Measurements from ENCODE around the gene MYL3. TPM values are rescaled to one million over a fixed set of nuclear protein-coding genes. Genes with fewer than 3 reads are reported as not detected.

Gene MYL3
- total RNA-seq, 5 donors from 2014 or later (not counting 1 experiment from before 2014, with no cell fraction given), result not detected

DNA sequence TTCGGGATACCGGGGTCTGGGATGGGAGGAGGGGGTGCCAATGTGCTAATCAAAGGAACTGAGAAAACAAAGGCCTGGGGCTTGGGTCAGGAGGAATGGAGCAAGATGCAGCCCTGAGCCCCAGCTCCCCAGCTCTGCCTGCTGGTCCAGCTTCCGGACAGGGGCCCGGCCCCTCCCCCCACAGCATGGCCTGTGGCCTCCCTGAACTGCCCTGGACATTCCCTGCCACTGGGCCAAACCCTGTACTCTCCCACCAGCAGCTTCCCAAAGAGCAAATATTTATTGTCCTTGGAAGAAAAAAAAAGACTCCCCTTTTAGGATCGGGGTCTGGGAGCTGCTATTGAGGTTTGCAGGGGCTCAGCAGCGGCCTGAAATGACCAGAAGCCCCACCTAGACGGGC is 5.7 kb upstream of the MYL3 start:
- Mint-ChIP-seq H3K9me3 (no peaks in the 10 kb centered on the region), H3K36me3 (no peaks in the 10 kb centered on the region), H3K27ac (no peak overlapping the region), H3K4me3 (no peak overlapping the region), H3K4me1 (peaks cover 2 to 11% (median 2%) of the 10 kb centered on the region in 3 donors), H3K27me3 (peaks cover 0 to 13% of the 10 kb centered on the region in 2 donors)
- Histone ChIP-seq H3K4me3 (ENCODE audit: control insufficient read depth in 1 of 2, extremely low read depth in 1 of 2, low read length in 1 of 2) (no peak overlapping the region), H3K4me1 (ENCODE audit: control insufficient read depth in 1 of 2, extremely low read depth in 1 of 2, insufficient read depth in 2 of 2, low read length in 2 of 2) (peaks cover 1 to 4% of the 10 kb centered on the region in 2 experiments), H3K9me3 (no peaks in the 10 kb centered on the region), H3K27me3 (replicated peaks in 1 of 2; ENCODE audit: control insufficient read depth in 2 of 2, extremely low read depth in 1 of 2, insufficient read depth in 2 of 2, low read length in 1 of 2) (peaks cover 0 to 51% of the 10 kb centered on the region in 2 experiments), H3K27ac (ENCODE audit: low read length) (no peak overlapping the region), H3K36me3 (ENCODE audit: control insufficient read depth in 2 of 2, extremely low read depth in 1 of 2, insufficient read depth in 1 of 2, low read length in 1 of 2) (no peaks in the 10 kb centered on the region)
- no peak for ATAC-seq (replicated peaks in 1 of 4)
- POLR2A ChIA-PET, result no interaction called here
- WGBS (ENCODE audit: insufficient coverage), result 30% methylated on average over 2 of the region's 7 CpGs
- no peak for DNase-seq
- CTCF ChIA-PET, result interaction anchor here in 1 of 2 donors (0.6 kb wide), 1 partner anchor 24 kb away, joined by 3 read pairs; no protein-coding TSS in a partner anchor

DNA sequence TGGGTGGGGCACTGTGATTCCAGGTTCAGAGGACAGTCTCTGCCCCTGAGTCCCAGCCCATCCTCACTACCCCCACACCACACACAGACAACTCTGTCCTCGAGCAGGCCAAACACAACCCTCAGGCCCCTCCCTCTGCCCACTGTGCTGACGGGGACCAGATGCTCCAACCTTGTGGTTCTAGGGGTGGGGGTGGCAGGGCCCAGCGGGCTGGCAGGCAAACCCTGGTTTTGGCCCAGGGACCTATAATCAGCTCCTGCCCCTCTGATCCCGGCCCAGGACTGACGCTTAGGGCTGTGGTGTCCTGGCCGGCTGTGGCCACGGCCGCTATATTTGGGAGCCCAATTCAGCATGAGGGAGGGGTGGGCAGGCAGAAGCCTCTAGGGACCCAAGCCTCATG is 5.0 kb upstream of the MYL3 start:
- H3K36me3 Mint-ChIP-seq, result no peaks in the 10 kb centered on the region
- DNase-seq (no peak), ATAC-seq (replicated peaks in 1 of 4) (no peak)

DNA sequence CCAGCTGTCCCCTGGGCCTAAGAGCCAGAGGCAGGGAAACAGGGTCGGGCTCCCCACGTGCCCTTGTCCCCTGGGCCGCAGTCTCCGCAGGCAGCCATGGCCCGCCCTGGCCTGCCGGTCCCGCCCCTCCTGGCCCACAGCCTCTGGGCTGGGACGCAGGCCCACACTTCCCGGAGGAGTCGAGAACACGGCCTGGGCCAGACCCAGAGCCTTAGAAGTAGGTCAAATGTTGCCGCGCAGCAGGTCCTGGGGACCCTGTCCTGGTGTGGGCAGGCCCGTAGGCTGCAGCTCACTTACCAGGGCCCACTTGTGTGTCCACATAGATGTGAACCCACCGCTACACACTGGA is 4.3 kb upstream of the MYL3 start:
- H3K4me3 Mint-ChIP-seq, result no peak overlapping the region
- H3K27me3 Mint-ChIP-seq, result peaks cover 0 to 10% of the 10 kb centered on the region in 2 donors
- H3K27ac Mint-ChIP-seq, result no peak overlapping the region
- H3K4me1 Mint-ChIP-seq, result no peaks in the 10 kb centered on the region
- Histone ChIP-seq H3K4me3 (ENCODE audit: control insufficient read depth in 1 of 2, extremely low read depth in 1 of 2, low read length in 1 of 2) (no peak overlapping the region), H3K9me3 (no peaks in the 10 kb centered on the region), H3K36me3 (ENCODE audit: control insufficient read depth in 2 of 2, extremely low read depth in 1 of 2, insufficient read depth in 1 of 2, low read length in 1 of 2) (no peaks in the 10 kb centered on the region), H3K27ac (ENCODE audit: low read length) (no peak overlapping the region), H3K27me3 (replicated peaks in 1 of 2; ENCODE audit: control insufficient read depth in 2 of 2, extremely low read depth in 1 of 2, insufficient read depth in 2 of 2, low read length in 1 of 2) (peaks cover 0 to 39% of the 10 kb centered on the region in 2 experiments), H3K4me1 (ENCODE audit: control insufficient read depth in 1 of 2, extremely low read depth in 1 of 2, insufficient read depth in 2 of 2, low read length in 2 of 2) (no peaks in the 10 kb centered on the region)
- DNase-seq (no peak), ATAC-seq (replicated peaks in 1 of 4) (no peak)
- 90% methylated on average over 15 of the region's 15 CpGs for WGBS (ENCODE audit: insufficient coverage)
- CTCF ChIA-PET, result interaction anchor here in 1 of 2 donors (1.5 kb wide), 1 partner anchor 457 kb away, joined by 13 read pairs; no protein-coding TSS in a partner anchor
- H3K36me3 Mint-ChIP-seq, result no peaks in the 10 kb centered on the region
- no peaks in the 10 kb centered on the region for H3K9me3 Mint-ChIP-seq
- POLR2A ChIA-PET, result no interaction called here

More for the DNA sequence above, 5.0 kb upstream of the MYL3 start:
- 83% methylated on average over 5 of the region's 8 CpGs for WGBS (ENCODE audit: insufficient coverage)
- Histone ChIP-seq H3K36me3 (ENCODE audit: control insufficient read depth in 2 of 2, extremely low read depth in 1 of 2, insufficient read depth in 1 of 2, low read length in 1 of 2) (no peaks in the 10 kb centered on the region), H3K9me3 (no peaks in the 10 kb centered on the region), H3K27me3 (replicated peaks in 1 of 2; ENCODE audit: control insufficient read depth in 2 of 2, extremely low read depth in 1 of 2, insufficient read depth in 2 of 2, low read length in 1 of 2) (peaks cover 0 to 44% of the 10 kb centered on the region in 2 experiments), H3K4me3 (ENCODE audit: control insufficient read depth in 1 of 2, extremely low read depth in 1 of 2, low read length in 1 of 2) (no peak overlapping the region), H3K27ac (ENCODE audit: low read length) (no peak overlapping the region), H3K4me1 (ENCODE audit: control insufficient read depth in 1 of 2, extremely low read depth in 1 of 2, insufficient read depth in 2 of 2, low read length in 2 of 2) (peaks cover 0 to 4% of the 10 kb centered on the region in 2 experiments)
- CTCF ChIA-PET, result interaction anchor here in 1 of 2 donors (0.6 kb wide), 1 partner anchor 23 kb away, joined by 3 read pairs; no protein-coding TSS in a partner anchor
- Mint-ChIP-seq H3K27ac (no peak overlapping the region), H3K9me3 (no peaks in the 10 kb centered on the region), H3K4me3 (no peak overlapping the region), H3K4me1 (peaks cover 0 to 5% (median 2%) of the 10 kb centered on the region in 3 donors), H3K27me3 (peaks cover 0 to 13% of the 10 kb centered on the region in 2 donors)
- POLR2A ChIA-PET, result no interaction called here

DNA sequence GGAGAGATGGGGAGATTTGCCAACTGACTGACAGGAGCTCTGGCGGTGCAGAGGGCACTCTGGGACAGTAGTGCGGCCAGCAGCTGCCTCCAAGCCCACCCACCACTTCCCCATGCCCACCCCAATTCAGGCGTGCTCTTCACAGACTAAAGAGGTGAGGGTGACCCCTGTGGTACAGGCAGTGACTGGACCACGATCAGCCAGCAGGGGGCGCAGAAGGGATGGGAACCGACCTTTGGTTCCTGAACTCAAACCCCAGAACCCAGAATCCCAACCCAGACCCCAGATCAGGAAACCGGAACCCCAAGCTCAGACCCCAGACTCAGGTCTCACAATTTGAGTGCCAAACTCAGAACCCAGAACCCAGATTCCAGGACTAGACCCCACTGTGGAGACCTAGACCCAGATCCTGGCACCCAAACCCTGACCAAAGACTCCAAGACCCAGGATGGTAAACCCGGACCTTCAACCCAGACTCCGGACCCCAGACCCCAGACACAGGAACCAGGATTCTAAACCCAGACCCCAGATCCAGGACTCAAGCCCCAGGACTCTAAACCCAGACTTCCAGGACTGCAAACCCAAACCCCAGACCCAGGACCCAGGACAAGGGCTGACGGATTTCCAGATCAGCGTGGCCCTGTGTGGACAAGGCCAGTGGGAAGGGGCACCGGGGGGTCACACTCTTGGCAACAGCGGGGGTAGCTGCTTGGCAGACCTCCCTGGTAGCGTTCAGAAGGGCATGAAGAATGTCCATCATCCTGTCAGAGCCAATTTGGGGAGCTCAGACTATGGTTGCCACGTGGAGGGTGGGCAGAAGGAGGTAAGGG is 3.7 kb upstream of the MYL3 start:
- ChIA-PET CTCF (interaction anchor here in 1 of 2 donors (0.9 to 1.5 kb wide), 2 partner anchors 457 to 469 kb away, joined by 3 to 13 read pairs; no protein-coding TSS in a partner anchor), POLR2A (no interaction called here)
- WGBS (ENCODE audit: insufficient coverage), result 40% methylated on average over 13 of the region's 15 CpGs
- peaks cover 0 to 10% of the 10 kb centered on the region in 2 donors for H3K27me3 Mint-ChIP-seq
- ATAC-seq (replicated peaks in 1 of 4) (peak; percentile 64 to 75 (median 69)), DNase-seq (peak; percentile 22 to 87 (median 72))
- Histone ChIP-seq H3K4me3 (ENCODE audit: control insufficient read depth in 1 of 2, extremely low read depth in 1 of 2, low read length in 1 of 2) (no peak overlapping the region), H3K4me1 (ENCODE audit: control insufficient read depth in 1 of 2, extremely low read depth in 1 of 2, insufficient read depth in 2 of 2, low read length in 2 of 2) (no peaks in the 10 kb centered on the region), H3K9me3 (no peaks in the 10 kb centered on the region), H3K36me3 (ENCODE audit: control insufficient read depth in 2 of 2, extremely low read depth in 1 of 2, insufficient read depth in 1 of 2, low read length in 1 of 2) (no peaks in the 10 kb centered on the region), H3K27ac (ENCODE audit: low read length) (no peak overlapping the region), H3K27me3 (replicated peaks in 1 of 2; ENCODE audit: control insufficient read depth in 2 of 2, extremely low read depth in 1 of 2, insufficient read depth in 2 of 2, low read length in 1 of 2) (peaks cover 0 to 34% of the 10 kb centered on the region in 2 experiments)
- H3K36me3 Mint-ChIP-seq, result no peaks in the 10 kb centered on the region
- H3K4me1 Mint-ChIP-seq, result no peaks in the 10 kb centered on the region
- no peak overlapping the region for H3K4me3 Mint-ChIP-seq
- no peaks in the 10 kb centered on the region for H3K9me3 Mint-ChIP-seq
- no peak overlapping the region for H3K27ac Mint-ChIP-seq

DNA sequence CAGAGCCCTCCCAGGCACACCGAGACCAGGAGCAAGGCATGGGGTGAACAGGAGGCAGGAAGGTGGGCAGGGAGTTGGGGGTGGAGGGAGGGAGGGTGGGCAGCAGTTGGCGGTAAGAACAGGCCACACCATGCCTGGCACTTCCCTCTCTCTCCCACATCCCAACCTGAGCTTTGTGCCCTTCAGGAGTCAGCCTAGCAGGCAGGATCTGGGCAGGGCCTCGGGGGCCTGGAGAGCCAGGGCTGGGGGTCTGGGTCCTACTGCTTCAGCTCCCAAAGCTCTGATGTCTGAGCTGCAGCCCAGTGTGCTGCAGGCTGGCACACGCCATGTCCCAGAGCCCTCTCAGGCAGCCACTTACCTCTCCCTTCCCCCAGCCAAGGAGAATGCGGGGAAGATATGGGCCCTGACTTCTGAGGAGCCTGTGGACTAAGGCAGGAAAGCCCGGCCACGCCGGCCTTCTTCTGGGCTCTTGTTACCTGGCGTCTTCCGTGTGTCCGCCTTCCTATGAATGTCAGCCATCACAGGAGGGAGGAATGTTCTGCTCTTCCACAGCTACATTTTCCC is 2.9 kb upstream of the MYL3 start:
- POLR2A ChIA-PET, result no interaction called here
- WGBS (ENCODE audit: insufficient coverage), result 73% methylated on average over 7 of the region's 11 CpGs

DNA sequence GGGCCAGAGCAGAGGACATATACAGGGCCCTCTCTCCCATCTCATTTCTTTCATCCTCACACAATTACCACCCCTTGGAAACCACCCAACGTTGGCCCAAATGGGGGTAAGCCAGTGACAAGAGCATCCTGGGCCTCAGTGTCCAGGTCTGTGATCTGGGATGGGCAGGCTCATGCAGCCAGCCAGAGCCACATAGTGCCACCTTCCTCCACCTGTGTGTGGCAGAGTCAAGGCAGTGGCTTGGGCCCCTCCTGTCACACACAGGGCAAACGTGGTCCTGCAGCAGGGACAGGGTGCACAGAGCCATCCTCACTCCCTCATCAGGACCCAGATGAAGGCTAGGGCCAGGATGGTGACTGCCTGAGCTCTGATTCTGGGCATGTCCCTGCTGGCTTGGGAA is 2.3 kb upstream of the MYL3 start:
- Histone ChIP-seq H3K36me3 (ENCODE audit: control insufficient read depth in 2 of 2, extremely low read depth in 1 of 2, insufficient read depth in 1 of 2, low read length in 1 of 2) (no peaks in the 10 kb centered on the region), H3K27ac (ENCODE audit: low read length) (no peak overlapping the region), H3K27me3 (replicated peaks in 1 of 2; ENCODE audit: control insufficient read depth in 2 of 2, extremely low read depth in 1 of 2, insufficient read depth in 2 of 2, low read length in 1 of 2) (peaks cover 0 to 22% of the 10 kb centered on the region in 2 experiments), H3K4me3 (ENCODE audit: control insufficient read depth in 1 of 2, extremely low read depth in 1 of 2, low read length in 1 of 2) (no peak overlapping the region), H3K4me1 (ENCODE audit: control insufficient read depth in 1 of 2, extremely low read depth in 1 of 2, insufficient read depth in 2 of 2, low read length in 2 of 2) (no peaks in the 10 kb centered on the region), H3K9me3 (no peaks in the 10 kb centered on the region)
- CTCF ChIA-PET, result interaction anchor here in 1 of 2 donors (0.5 to 0.6 kb wide), 2 partner anchors 512 to 1591 kb away, joined by 3 to 5 read pairs; no protein-coding TSS in a partner anchor
- no peak overlapping the region for H3K4me3 Mint-ChIP-seq
- no peak overlapping the region for H3K27ac Mint-ChIP-seq
- DNase-seq (no peak), ATAC-seq (replicated peaks in 1 of 4) (no peak)
- POLR2A ChIA-PET, result no interaction called here
- H3K27me3 Mint-ChIP-seq, result peaks cover 0 to 8% of the 10 kb centered on the region in 2 donors
- no peaks in the 10 kb centered on the region for H3K4me1 Mint-ChIP-seq
- no peaks in the 10 kb centered on the region for H3K9me3 Mint-ChIP-seq
- 69% methylated on average over 2 of the region's 2 CpGs for WGBS (ENCODE audit: insufficient coverage)
- no peaks in the 10 kb centered on the region for H3K36me3 Mint-ChIP-seq

More for the DNA sequence above, 2.9 kb upstream of the MYL3 start:
- Histone ChIP-seq H3K36me3 (ENCODE audit: control insufficient read depth in 2 of 2, extremely low read depth in 1 of 2, insufficient read depth in 1 of 2, low read length in 1 of 2) (no peaks in the 10 kb centered on the region), H3K9me3 (no peaks in the 10 kb centered on the region), H3K4me3 (ENCODE audit: control insufficient read depth in 1 of 2, extremely low read depth in 1 of 2, low read length in 1 of 2) (no peak overlapping the region), H3K4me1 (ENCODE audit: control insufficient read depth in 1 of 2, extremely low read depth in 1 of 2, insufficient read depth in 2 of 2, low read length in 2 of 2) (no peaks in the 10 kb centered on the region), H3K27ac (ENCODE audit: low read length) (no peak overlapping the region), H3K27me3 (replicated peaks in 1 of 2; ENCODE audit: control insufficient read depth in 2 of 2, extremely low read depth in 1 of 2, insufficient read depth in 2 of 2, low read length in 1 of 2) (peaks cover 0 to 26% of the 10 kb centered on the region in 2 experiments)
- peaks cover 0 to 8% of the 10 kb centered on the region in 2 donors for H3K27me3 Mint-ChIP-seq
- DNase-seq, result no peak
- ATAC-seq (replicated peaks in 1 of 4), result no peak
- H3K36me3 Mint-ChIP-seq, result no peaks in the 10 kb centered on the region
- H3K27ac Mint-ChIP-seq, result no peak overlapping the region
- no peak overlapping the region for H3K4me3 Mint-ChIP-seq
- CTCF ChIA-PET, result interaction anchor here in 1 of 2 donors (0.9 to 1.5 kb wide), 2 partner anchors 458 to 469 kb away, joined by 3 to 13 read pairs; no protein-coding TSS in a partner anchor
- H3K4me1 Mint-ChIP-seq, result no peaks in the 10 kb centered on the region
- H3K9me3 Mint-ChIP-seq, result no peaks in the 10 kb centered on the region

All from T-cell (primary cell).